Breast epithelium (tissue), 4 donors: ENCODE data around the gene IST1. TPM values are rescaled to one million over a fixed set of nuclear protein-coding genes. Genes with fewer than 3 reads are reported as not detected.
"Not testable (repeated sequence)": the region's sequence is repeated elsewhere in the genome, so short reads cannot be mapped to it uniquely, and the experiment has no call there.

Experiments used
- DNase-seq, 2 donors: peaks; one replicate each; pipeline ENCODE4 v3.0.0-alpha.2; 2019; ENCODE audit warnings: low spot score in 2 of 2
- H3K27ac ChIP-seq, 2 donors: fragments of 200-600 bp; sonication (generic) in 1 of 2; one replicate each; pipeline ENCODE4 v1.5.1; 2016 to 2019; ENCODE audit warnings: mild to moderate bottlenecking in 1 of 2
- H3K27me3 ChIP-seq, 2 donors: fragments of 200-600 bp; sonication (generic) in 1 of 2; one replicate each; pipeline versions ENCODE4 v1.5.1 to v1.6.0; 2017 to 2019; ENCODE audit warnings: control low read depth in 1 of 2, mild to moderate bottlenecking in 1 of 2
- H3K36me3 ChIP-seq: fragments of 200-600 bp; one replicate; pipeline ENCODE4 v1.5.1; 2019
- H3K4me1 ChIP-seq, 2 donors: fragments of 200-600 bp; sonication (generic); one replicate each; pipeline ENCODE4 v1.5.1; 2016 to 2019; ENCODE audit warnings: control low read depth in 1 of 2
- H3K4me3 ChIP-seq, 3 donors: fragments of 200-600 bp; sonication (generic); 1 replicate in 2 of 3; 2 replicates in 1 of 3; pipeline ENCODE4 v1.5.1; 2016 to 2019; ENCODE audit warnings: mild to moderate bottlenecking in 3 of 3, moderate library complexity in 2 of 3
- H3K9me3 ChIP-seq, 2 donors: fragments of 200-600 bp; sonication (generic) in 1 of 2; one replicate each; pipeline ENCODE4 v1.5.1; 2016 to 2019; ENCODE audit warnings: control low read depth in 1 of 2
- POLR2A ChIP-seq: fragments of 450-650 bp; IDR thresholded peaks from one replicate; pipeline ENCODE4 v1.6.1; 2016; ENCODE audit warnings: antibody characterized with exemption, mild to moderate bottlenecking, moderate library complexity
- POLR2AphosphoS5 ChIP-seq, 3 donors: sonication (generic); formaldehyde crosslinking; IDR thresholded peaks; one replicate each; pipeline ENCODE4 v1.6.1; 2017; ENCODE audit warnings: antibody characterized with exemption in 3 of 3
- intact Hi-C: fragments of 100-400 bp; cut with DNase I; formaldehyde crosslinking; loops from one replicate; pipeline ENCODE4 v1.15.1; 2023; ENCODE audit warnings: low total_unique reads
- total RNA-seq, 3 donors: library from RNA; depleted of rRNA; stranded (reverse); fragments of >200 nt; gene quantifications; one replicate each; pipeline ENCODE4 v1.1.0, GENCODE V29; 2016
- TF ChIP-seq, protein P1 (sequence below), 3 donors: fragments of 450-650 bp; IDR thresholded peaks; one replicate each; pipeline ENCODE4 v1.5.1; 2016 to 2017; ENCODE audit warnings: antibody characterized with exemption in 3 of 3, mild to moderate bottlenecking in 3 of 3, moderate library complexity in 3 of 3

IST1 gene
- total RNA-seq, 3 donors from 2014 or later: 217 to 303 (median 253) TPM

GRCh38 chr16:71896764-71897368, 1.5 kb downstream of the IST1 start:
- H3K4me1 ChIP-seq: peaks cover 0 to 7% of the 10 kb centered on the region in 2 donors
- intact Hi-C loops: no loop called here
- no peaks in the 10 kb centered on the region for H3K27me3 ChIP-seq
- no peak for DNase-seq
- no peaks in the 10 kb centered on the region for H3K36me3 ChIP-seq
- H3K27ac ChIP-seq: peak overlapping the region in 1 of 2 donors; percentile 99
- no peaks in the 10 kb centered on the region for H3K9me3 ChIP-seq
- TF ChIP-seq, protein P1, sequence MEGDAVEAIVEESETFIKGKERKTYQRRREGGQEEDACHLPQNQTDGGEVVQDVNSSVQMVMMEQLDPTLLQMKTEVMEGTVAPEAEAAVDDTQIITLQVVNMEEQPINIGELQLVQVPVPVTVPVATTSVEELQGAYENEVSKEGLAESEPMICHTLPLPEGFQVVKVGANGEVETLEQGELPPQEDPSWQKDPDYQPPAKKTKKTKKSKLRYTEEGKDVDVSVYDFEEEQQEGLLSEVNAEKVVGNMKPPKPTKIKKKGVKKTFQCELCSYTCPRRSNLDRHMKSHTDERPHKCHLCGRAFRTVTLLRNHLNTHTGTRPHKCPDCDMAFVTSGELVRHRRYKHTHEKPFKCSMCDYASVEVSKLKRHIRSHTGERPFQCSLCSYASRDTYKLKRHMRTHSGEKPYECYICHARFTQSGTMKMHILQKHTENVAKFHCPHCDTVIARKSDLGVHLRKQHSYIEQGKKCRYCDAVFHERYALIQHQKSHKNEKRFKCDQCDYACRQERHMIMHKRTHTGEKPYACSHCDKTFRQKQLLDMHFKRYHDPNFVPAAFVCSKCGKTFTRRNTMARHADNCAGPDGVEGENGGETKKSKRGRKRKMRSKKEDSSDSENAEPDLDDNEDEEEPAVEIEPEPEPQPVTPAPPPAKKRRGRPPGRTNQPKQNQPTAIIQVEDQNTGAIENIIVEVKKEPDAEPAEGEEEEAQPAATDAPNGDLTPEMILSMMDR (IDR thresholded peaks at IDR 0.05): no peak
- no peak for TF ChIP-seq POLR2AphosphoS5 (IDR thresholded peaks at IDR 0.05)
- TF ChIP-seq POLR2A: no peak
- peak overlapping the region; percentile 69 to 100 (median 88) for H3K4me3 ChIP-seq

DNA sequence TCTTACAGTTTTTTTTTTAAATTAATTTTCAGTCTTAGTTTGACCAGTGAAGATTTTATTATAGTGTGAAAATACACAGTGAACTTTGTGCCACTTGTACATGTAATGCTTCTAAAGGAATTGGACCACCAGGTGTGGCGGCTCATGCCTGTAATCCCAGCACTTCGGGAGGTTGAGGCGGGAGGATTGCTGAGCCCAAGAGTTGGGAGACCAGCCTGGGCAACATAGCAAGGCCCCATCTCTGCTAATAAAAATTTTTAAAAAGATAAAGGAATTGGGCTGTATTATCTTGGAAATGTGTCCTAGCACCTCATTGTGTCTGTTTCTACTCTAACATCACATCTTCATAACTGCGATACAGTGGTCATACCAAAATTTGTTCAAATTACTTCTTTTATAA, 3.8 kb downstream of the IST1 start:
- no peaks in the 10 kb centered on the region for H3K9me3 ChIP-seq
- TF ChIP-seq, protein P1 (IDR thresholded peaks at IDR 0.05): no peak
- TF ChIP-seq POLR2AphosphoS5 (IDR thresholded peaks at IDR 0.05) (no peak), POLR2A (no peak)
- no peak overlapping the region for H3K4me3 ChIP-seq
- intact Hi-C loops: no loop called here
- H3K27me3 ChIP-seq: no peaks in the 10 kb centered on the region
- H3K27ac ChIP-seq: peak overlapping the region in 1 of 2 donors; percentile 57
- H3K4me1 ChIP-seq: peaks cover 0 to 7% of the 10 kb centered on the region in 2 donors
- DNase-seq: no peak
- no peaks in the 10 kb centered on the region for H3K36me3 ChIP-seq

DNA sequence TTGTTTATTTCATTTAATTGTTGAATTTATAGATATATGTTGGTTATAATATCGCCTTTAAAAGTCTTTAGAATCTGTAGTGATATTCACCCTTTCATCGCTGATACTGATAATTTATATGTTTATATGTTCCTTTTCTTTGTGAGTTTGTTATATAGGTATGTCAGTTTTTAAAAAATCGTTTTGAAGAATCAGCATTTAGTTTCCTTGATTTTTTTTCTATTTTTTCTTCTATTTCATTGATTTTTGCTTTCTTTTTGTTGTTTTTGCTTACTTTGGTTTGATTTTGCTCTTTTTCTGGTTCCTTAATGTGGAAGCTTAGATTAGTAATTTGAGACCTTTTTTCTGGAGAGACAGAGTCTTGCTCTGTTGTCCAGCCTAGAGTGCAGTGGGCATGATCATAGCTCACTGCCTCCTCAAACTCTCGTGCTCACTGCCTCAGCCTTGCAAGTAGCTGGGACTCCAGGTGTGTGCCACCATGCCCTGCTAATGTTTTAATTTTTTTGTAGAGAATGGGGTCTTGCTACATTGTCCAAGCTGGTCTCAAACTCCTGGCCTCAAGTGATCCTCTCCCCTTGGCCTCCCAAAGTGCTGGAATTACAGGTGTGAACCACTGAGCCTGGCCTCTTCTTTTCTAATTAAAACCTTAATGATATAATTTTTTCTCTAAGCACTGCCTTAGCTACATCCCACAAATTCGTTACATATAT, 7.5 kb downstream of the IST1 start:
- no peaks in the 10 kb centered on the region for H3K27me3 ChIP-seq
- H3K4me1 ChIP-seq: no peaks in the 10 kb centered on the region
- H3K9me3 ChIP-seq: no peaks in the 10 kb centered on the region
- TF ChIP-seq, protein P1 (IDR thresholded peaks at IDR 0.05): no peak
- TF ChIP-seq POLR2A (no peak), POLR2AphosphoS5 (IDR thresholded peaks at IDR 0.05) (no peak)
- no peaks in the 10 kb centered on the region for H3K36me3 ChIP-seq
- intact Hi-C loops: no loop called here
- DNase-seq: no peak
- no peak overlapping the region for H3K4me3 ChIP-seq
- no peak overlapping the region for H3K27ac ChIP-seq

DNA sequence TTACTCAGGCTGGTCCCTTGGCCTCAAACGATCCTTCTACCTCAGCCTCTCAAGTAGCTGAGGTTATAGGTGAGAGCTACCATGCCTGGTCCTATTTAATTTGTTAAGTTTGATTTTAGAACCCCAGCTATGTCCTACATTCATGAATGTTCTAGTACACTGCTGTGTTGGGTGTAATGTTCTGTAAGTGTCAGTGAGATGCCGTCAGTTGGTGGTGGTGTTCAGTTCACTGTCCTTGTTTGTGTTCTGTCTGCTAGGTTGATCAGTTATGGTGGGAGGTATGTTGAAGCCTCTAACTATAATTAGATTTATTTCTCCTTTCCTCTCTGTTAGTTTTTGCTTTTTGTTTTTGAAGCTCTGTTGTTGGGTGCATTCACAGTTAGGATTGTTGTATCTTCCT, 8.3 kb downstream of the IST1 start:
- no peak for DNase-seq
- Histone ChIP-seq H3K4me1 (no peaks in the 10 kb centered on the region), H3K4me3 (no peak overlapping the region), H3K27me3 (no peaks in the 10 kb centered on the region), H3K36me3 (no peaks in the 10 kb centered on the region), H3K9me3 (no peaks in the 10 kb centered on the region), H3K27ac (no peak overlapping the region)
- TF ChIP-seq POLR2AphosphoS5 (IDR thresholded peaks at IDR 0.05) (no peak), POLR2A (no peak)
- TF ChIP-seq, protein P1 (IDR thresholded peaks at IDR 0.05): no peak
- intact Hi-C loops: no loop called here

- H3K4me1 ChIP-seq: no peaks in the 10 kb centered on the region
- H3K9me3 ChIP-seq: no peaks in the 10 kb centered on the region
- intact Hi-C loops: no loop called here
- no peak for DNase-seq
- no peaks in the 10 kb centered on the region for H3K27me3 ChIP-seq
- H3K27ac ChIP-seq: no peak overlapping the region
- H3K36me3 ChIP-seq: no peaks in the 10 kb centered on the region
- no peak overlapping the region for H3K4me3 ChIP-seq
- no peak for TF ChIP-seq POLR2A
- TF ChIP-seq, protein P1 (IDR thresholded peaks at IDR 0.05): no peak
- TF ChIP-seq POLR2AphosphoS5 (IDR thresholded peaks at IDR 0.05): no peak
Observed at GRCh38 chr16:71904239-71904638, 8.9 kb downstream of the IST1 start.

DNA sequence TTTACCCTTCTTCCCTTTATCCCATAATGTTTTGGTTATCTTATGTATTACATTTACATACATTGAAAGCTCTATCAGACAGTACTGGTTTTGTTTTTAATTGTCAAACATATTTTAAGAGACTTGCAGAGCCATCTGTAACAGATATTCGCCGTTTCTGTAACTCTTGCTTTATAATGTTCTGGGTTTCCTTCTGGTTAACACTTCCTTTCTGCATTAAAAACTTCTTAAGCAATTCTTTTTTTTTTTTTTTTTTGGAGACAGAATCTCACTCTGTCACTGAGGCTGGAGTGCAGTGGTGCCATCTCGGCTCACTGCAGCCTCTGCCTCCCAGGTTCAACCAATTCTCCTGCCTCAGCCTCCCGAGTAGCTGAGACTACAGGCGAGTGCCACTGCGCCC, 10.4 kb downstream of the IST1 start:
- H3K9me3 ChIP-seq, DNase-seq, intact Hi-C loops, H3K27me3 ChIP-seq, H3K36me3 ChIP-seq, H3K27ac ChIP-seq, H3K4me3 ChIP-seq, H3K4me1 ChIP-seq: not testable (repeated sequence)
